ENCODE results near the gene PTK7. TPM values are rescaled to one million over a fixed set of nuclear protein-coding genes. Genes with fewer than 3 reads are reported as not detected.

The PTK7 gene
- total and polyA plus RNA-seq, 7 donors = 0.17 to 1.6 (median 0.67) TPM

DNA sequence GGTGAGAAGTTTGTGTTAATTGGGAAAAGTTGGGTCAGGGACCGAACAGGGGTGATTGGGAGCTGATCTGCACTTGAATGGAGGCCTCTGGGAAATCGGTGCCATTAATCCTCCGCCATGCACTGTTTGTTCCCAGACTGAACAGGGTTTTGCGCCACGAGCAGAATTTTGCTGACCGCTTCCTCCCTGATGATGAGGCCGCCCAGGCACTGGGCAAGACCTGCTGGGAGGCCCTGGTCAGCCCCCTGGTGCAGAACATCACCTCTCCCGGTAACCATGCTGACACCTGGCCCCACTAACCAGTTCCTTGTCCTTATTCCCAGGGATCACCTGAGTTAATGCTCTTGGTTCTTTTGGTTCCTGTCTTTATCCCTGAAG is 127.6 kb downstream of the PTK7 start:
- Histone ChIP-seq H3K27ac (no peak overlapping the region), H3K9me3 (no peaks in the 10 kb centered on the region), H3K36me3 (ENCODE audit: insufficient read depth in 1 of 2, low read depth in 1 of 2) (peaks cover 0 to 81% of the 10 kb centered on the region in 2 donors), H3K27me3 (ENCODE audit: insufficient read depth in 3 of 3, low read length in 2 of 3) (no peaks in the 10 kb centered on the region), H3K4me3 (no peak overlapping the region), H3K4me1 (no peaks in the 10 kb centered on the region)
- DNase-seq (no peak), ATAC-seq (no peak)
- no peak for TF ChIP-seq CTCF (IDR thresholded peaks at IDR 0.05)
- 87 to 95% (median 93%) methylated on average over 8 of the region's 8 CpGs for WGBS, 3 donors
- intact Hi-C loops (cut with DNase I) = no loop called here

GRCh38 chr6:43204271-43205105 is 128.4 kb downstream of the PTK7 start:
- DNase-seq = no peak
- no peak overlapping the region for H3K27ac ChIP-seq
- peaks cover 0 to 73% of the 10 kb centered on the region in 2 donors for H3K36me3 ChIP-seq (ENCODE audit: insufficient read depth in 1 of 2, low read depth in 1 of 2)
- no peak for ATAC-seq
- intact Hi-C loops (cut with DNase I) = no loop called here
- H3K9me3 ChIP-seq = no peaks in the 10 kb centered on the region
- no peak overlapping the region for H3K4me3 ChIP-seq
- no peak for TF ChIP-seq CTCF (IDR thresholded peaks at IDR 0.05)
- 92 to 97% (median 94%) methylated on average over 23 of the region's 23 CpGs for WGBS, 3 donors
- H3K4me1 ChIP-seq = no peaks in the 10 kb centered on the region
- no peaks in the 10 kb centered on the region for H3K27me3 ChIP-seq (ENCODE audit: insufficient read depth in 3 of 3, low read length in 2 of 3)

DNA sequence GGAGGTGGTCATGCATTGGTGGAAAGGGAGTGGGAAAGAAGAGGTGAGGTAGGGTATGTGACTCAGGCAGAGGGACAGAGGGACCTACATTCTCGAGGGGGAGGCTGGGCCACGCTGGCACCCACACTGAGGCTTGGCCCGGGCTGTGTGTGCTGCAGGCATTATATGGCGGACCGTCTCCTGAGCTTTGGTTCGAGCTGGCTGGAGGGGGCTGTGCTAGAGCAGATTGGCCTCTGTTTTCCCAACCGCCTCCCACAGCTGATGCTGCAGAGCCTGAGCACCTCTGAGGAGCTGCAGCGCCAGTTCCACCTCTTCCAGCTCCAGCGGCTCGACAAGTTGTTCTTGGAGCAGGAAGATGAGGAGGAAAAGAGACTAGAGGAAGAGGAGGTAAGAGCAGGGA is 129.7 kb downstream of the PTK7 start:
- H3K27me3 ChIP-seq (ENCODE audit: insufficient read depth in 3 of 3, low read length in 2 of 3) = no peaks in the 10 kb centered on the region
- peaks cover 0 to 60% of the 10 kb centered on the region in 2 donors for H3K36me3 ChIP-seq (ENCODE audit: insufficient read depth in 1 of 2, low read depth in 1 of 2)
- ATAC-seq = no peak
- no peaks in the 10 kb centered on the region for H3K4me1 ChIP-seq
- H3K4me3 ChIP-seq = no peak overlapping the region
- H3K9me3 ChIP-seq = no peaks in the 10 kb centered on the region
- WGBS, 3 donors = 94 to 98% (median 96%) methylated on average over 10 of the region's 10 CpGs
- no peak for TF ChIP-seq CTCF (IDR thresholded peaks at IDR 0.05)
- DNase-seq = no peak
- no peak overlapping the region for H3K27ac ChIP-seq
- intact Hi-C loops (cut with DNase I) = no loop called here

DNA sequence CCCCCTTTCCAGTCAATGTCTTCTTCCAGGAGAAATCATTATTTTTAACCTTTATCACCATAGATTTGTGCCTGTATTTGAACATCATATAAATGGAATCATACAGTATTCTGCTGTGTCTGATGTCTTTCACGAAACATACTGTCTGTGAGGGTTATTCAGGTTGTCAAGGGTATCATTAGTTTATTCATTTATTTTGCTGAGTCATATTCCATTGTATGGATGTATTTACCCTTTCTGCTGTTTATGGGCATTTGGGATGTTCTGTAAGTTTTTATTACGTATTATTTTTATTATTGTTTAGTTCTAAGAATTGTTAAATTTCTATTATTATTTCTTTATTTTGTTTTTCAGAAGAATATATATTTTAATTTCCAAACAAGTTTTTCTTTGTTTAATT is 131.2 kb downstream of the PTK7 start:
- Histone ChIP-seq H3K9me3 (no peaks in the 10 kb centered on the region), H3K27ac (no peak overlapping the region), H3K36me3 (ENCODE audit: insufficient read depth in 1 of 2, low read depth in 1 of 2) (peaks cover 0 to 50% of the 10 kb centered on the region in 2 donors), H3K27me3 (ENCODE audit: insufficient read depth in 3 of 3, low read length in 2 of 3) (no peaks in the 10 kb centered on the region), H3K4me3 (no peak overlapping the region), H3K4me1 (no peaks in the 10 kb centered on the region)
- intact Hi-C loops (cut with DNase I) = no loop called here
- no peak for TF ChIP-seq CTCF (IDR thresholded peaks at IDR 0.05)
- 89 to 98% (median 95%) methylated on average over 2 of the region's 2 CpGs for WGBS, 3 donors
- ATAC-seq (no peak), DNase-seq (no peak)

Other genes with a start within 250 kb of the PTK7 start
- 10 to 100 TPM; 50.7 to 70.4 (median 62.9) TPM for gene RPL7L1, start 196.7 kb upstream of the PTK7 start, total RNA-seq
- gene RPL7L1, start 196.7 kb upstream of the PTK7 start, polyA plus RNA-seq = 100 to 1,000 TPM in 1 of 3 donors, 10 to 100 TPM in 2; 35.5 to 107 (median 90.6) TPM
- not detected for gene PTCRA, start 160.3 kb upstream of the PTK7 start, total RNA-seq
- under 1 TPM in 1 of 3 donors, not detected in 2; 0.09 TPM for gene PTCRA, start 160.3 kb upstream of the PTK7 start, polyA plus RNA-seq
- 10 to 100 TPM in 2 of 4 donors, 1 to 10 TPM in 2; 6.8 to 11.9 (median 9.5) TPM for gene CNPY3, start 146.8 kb upstream of the PTK7 start, total RNA-seq
- gene CNPY3, start 146.8 kb upstream of the PTK7 start, polyA plus RNA-seq = 10 to 100 TPM in 2 of 3 donors, 1 to 10 TPM in 1; 5.7 to 13.7 (median 10.8) TPM
- under 1 TPM in 3 of 4 donors, not detected in 1; 0.34 to 0.74 (median 0.43) TPM for gene GNMT, start 115.6 kb upstream of the PTK7 start, total RNA-seq
- gene GNMT, start 115.6 kb upstream of the PTK7 start, polyA plus RNA-seq = under 1 TPM; 0.09 to 0.21 (median 0.12) TPM
- gene PEX6, start 97.1 kb upstream of the PTK7 start, total RNA-seq = 10 to 100 TPM; 15.4 to 37.4 (median 25.8) TPM
- gene PEX6, start 97.1 kb upstream of the PTK7 start, polyA plus RNA-seq = 10 to 100 TPM; 12.0 to 37.8 (median 16.5) TPM
- 10 to 100 TPM; 25.9 to 36.4 (median 31.0) TPM for gene PPP2R5D, start 91.7 kb upstream of the PTK7 start, total RNA-seq
- 10 to 100 TPM; 25.6 to 46.7 (median 27.1) TPM for gene PPP2R5D, start 91.7 kb upstream of the PTK7 start, polyA plus RNA-seq
- gene MEA1, start 62.4 kb upstream of the PTK7 start, total RNA-seq = 10 to 100 TPM; 20.3 to 27.5 (median 26.9) TPM
- 10 to 100 TPM; 42.5 to 95.2 (median 48.6) TPM for gene MEA1, start 62.4 kb upstream of the PTK7 start, polyA plus RNA-seq
- gene KLHDC3, start 62.1 kb upstream of the PTK7 start, total RNA-seq = 100 to 1,000 TPM in 2 of 4 donors, 10 to 100 TPM in 2; 75.2 to 115 (median 99.1) TPM
- gene KLHDC3, start 62.1 kb upstream of the PTK7 start, polyA plus RNA-seq = 100 to 1,000 TPM in 1 of 3 donors, 10 to 100 TPM in 2; 61.7 to 198 (median 97.1) TPM
- 10 to 100 TPM; 31.0 to 47.3 (median 37.5) TPM for gene RRP36, start 54.7 kb upstream of the PTK7 start, total RNA-seq
- 10 to 100 TPM; 39.7 to 70.5 (median 68.2) TPM for gene RRP36, start 54.7 kb upstream of the PTK7 start, polyA plus RNA-seq
- 10 to 100 TPM in 3 of 4 donors, 1 to 10 TPM in 1; 9.3 to 23.4 (median 20.1) TPM for gene CUL7, start 22.5 kb upstream of the PTK7 start, total RNA-seq
- 10 to 100 TPM in 1 of 3 donors, 1 to 10 TPM in 2; 6.0 to 11.5 (median 6.5) TPM for gene CUL7, start 22.5 kb upstream of the PTK7 start, polyA plus RNA-seq
- gene MRPL2, start 16.9 kb upstream of the PTK7 start, total RNA-seq = 100 to 1,000 TPM in 1 of 4 donors, 10 to 100 TPM in 3; 61.3 to 138 (median 94.5) TPM
- 100 to 1,000 TPM in 1 of 3 donors, 10 to 100 TPM in 2; 91.1 to 139 (median 91.2) TPM for gene MRPL2, start 16.9 kb upstream of the PTK7 start, polyA plus RNA-seq
- 10 to 100 TPM; 13.0 to 20.9 (median 15.0) TPM for gene KLC4, start 16.7 kb upstream of the PTK7 start, total RNA-seq
- gene KLC4, start 16.7 kb upstream of the PTK7 start, polyA plus RNA-seq = 10 to 100 TPM; 12.2 to 17.2 (median 13.2) TPM
- gene SRF, start 95.0 kb downstream of the PTK7 start, total RNA-seq = 10 to 100 TPM; 36.4 to 46.6 (median 40.1) TPM
- gene SRF, start 95.0 kb downstream of the PTK7 start, polyA plus RNA-seq = 10 to 100 TPM; 26.3 to 57.7 (median 34.7) TPM
- gene CUL9, start 105.9 kb downstream of the PTK7 start, total RNA-seq = 10 to 100 TPM in 2 of 4 donors, 1 to 10 TPM in 2; 6.5 to 10.9 (median 9.6) TPM
- 10 to 100 TPM in 2 of 3 donors, 1 to 10 TPM in 1; 6.3 to 10.8 (median 10.7) TPM for gene CUL9, start 105.9 kb downstream of the PTK7 start, polyA plus RNA-seq
- gene DNPH1, start 153.2 kb downstream of the PTK7 start, total RNA-seq = 10 to 100 TPM; 20.7 to 61.9 (median 37.2) TPM
- 10 to 100 TPM; 52.5 to 83.6 (median 55.9) TPM for gene DNPH1, start 153.2 kb downstream of the PTK7 start, polyA plus RNA-seq
- gene TTBK1, start 167.2 kb downstream of the PTK7 start, total RNA-seq = not detected
- gene TTBK1, start 167.2 kb downstream of the PTK7 start, polyA plus RNA-seq = under 1 TPM in 2 of 3 donors, not detected in 1; 0.01 to 0.03 TPM
- gene SLC22A7, start 221.9 kb downstream of the PTK7 start, total RNA-seq = not detected
- gene SLC22A7, start 221.9 kb downstream of the PTK7 start, polyA plus RNA-seq = not detected
- under 1 TPM in 1 of 4 donors, not detected in 3; 0.47 TPM for gene CRIP3, start 232.5 kb downstream of the PTK7 start, total RNA-seq
- under 1 TPM; 0.05 to 0.15 (median 0.09) TPM for gene CRIP3, start 232.5 kb downstream of the PTK7 start, polyA plus RNA-seq

Data from psoas muscle (tissue), 8 donors.